ENCODE measurements around the gene PLEK2.

GRCh38 chr14:67429510-67430205 lies 17.7 kb upstream of the PLEK2 start:
- TF ChIP-seq, protein P1, sequence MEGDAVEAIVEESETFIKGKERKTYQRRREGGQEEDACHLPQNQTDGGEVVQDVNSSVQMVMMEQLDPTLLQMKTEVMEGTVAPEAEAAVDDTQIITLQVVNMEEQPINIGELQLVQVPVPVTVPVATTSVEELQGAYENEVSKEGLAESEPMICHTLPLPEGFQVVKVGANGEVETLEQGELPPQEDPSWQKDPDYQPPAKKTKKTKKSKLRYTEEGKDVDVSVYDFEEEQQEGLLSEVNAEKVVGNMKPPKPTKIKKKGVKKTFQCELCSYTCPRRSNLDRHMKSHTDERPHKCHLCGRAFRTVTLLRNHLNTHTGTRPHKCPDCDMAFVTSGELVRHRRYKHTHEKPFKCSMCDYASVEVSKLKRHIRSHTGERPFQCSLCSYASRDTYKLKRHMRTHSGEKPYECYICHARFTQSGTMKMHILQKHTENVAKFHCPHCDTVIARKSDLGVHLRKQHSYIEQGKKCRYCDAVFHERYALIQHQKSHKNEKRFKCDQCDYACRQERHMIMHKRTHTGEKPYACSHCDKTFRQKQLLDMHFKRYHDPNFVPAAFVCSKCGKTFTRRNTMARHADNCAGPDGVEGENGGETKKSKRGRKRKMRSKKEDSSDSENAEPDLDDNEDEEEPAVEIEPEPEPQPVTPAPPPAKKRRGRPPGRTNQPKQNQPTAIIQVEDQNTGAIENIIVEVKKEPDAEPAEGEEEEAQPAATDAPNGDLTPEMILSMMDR (IDR thresholded peaks at IDR 0.05), result no peak
- no peak for TF ChIP-seq ZFX (IDR thresholded peaks at IDR 0.05; ENCODE audit: borderline replicate concordance)

Data from 22Rv1 (cell line).